BE2C (cell line): ENCODE results near the gene PGS1.
A peak's percentile ranks its signal among the peaks of the same experiment; 100 is the strongest.

Source experiments
- DNase-seq: peaks from one replicate; pipeline ENCODE4 v3.0.0-alpha.2; 2020
- H3K27me3 ChIP-seq: fragments of 250-450 bp; sonication (Bioruptor Pico); 2 replicates; pipeline ENCODE4 v1.5.1; 2020; ENCODE audit warnings: mild to moderate bottlenecking
- H3K36me3 ChIP-seq: fragments of 250-450 bp; sonication (Bioruptor Pico); 2 replicates; pipeline ENCODE4 v1.5.1; 2020; ENCODE audit warnings: mild to moderate bottlenecking
- H3K4me1 ChIP-seq: fragments of 250-450 bp; sonication (Bioruptor Pico); 2 replicates; pipeline ENCODE4 v1.5.1; 2020
- H3K4me3 ChIP-seq: 2 replicates; pipeline ENCODE4 v1.5.1; 2011; ENCODE audit warnings: low read depth, low read length
- H3K9me3 ChIP-seq: fragments of 250-450 bp; sonication (Bioruptor Pico); 2 replicates; pipeline ENCODE4 v1.5.1; 2020
- CTCF ChIP-seq: IDR thresholded peaks from 2 replicates; pipeline ENCODE4 v1.5.1; 2012; ENCODE audit warnings: mild to moderate bottlenecking, low read depth, low read length

Gene PGS1

GRCh38 chr17:78366109-78366848 is 12.2 kb upstream of the PGS1 start:
- Histone ChIP-seq H3K9me3 (no peaks in the 10 kb centered on the region), H3K4me1 (peaks cover 10% of the 10 kb centered on the region), H3K4me3 (no peak overlapping the region), H3K36me3 (no peaks in the 10 kb centered on the region), H3K27me3 (no peaks in the 10 kb centered on the region)
- no peak for TF ChIP-seq CTCF
- DNase-seq = peak; percentile 42

- Histone ChIP-seq H3K27me3 (no peaks in the 10 kb centered on the region), H3K4me3 (no peak overlapping the region), H3K9me3 (no peaks in the 10 kb centered on the region), H3K4me1 (peaks cover 10% of the 10 kb centered on the region), H3K36me3 (no peaks in the 10 kb centered on the region)
- DNase-seq = no peak
- no peak for TF ChIP-seq CTCF
Observed at GRCh38 chr17:78367193-78367592, 11.3 kb upstream of the PGS1 start.

GRCh38 chr17:78368348-78368747 is 10.1 kb upstream of the PGS1 start:
- H3K4me1 ChIP-seq = peaks cover 10% of the 10 kb centered on the region
- TF ChIP-seq CTCF = no peak
- no peak for DNase-seq
- no peaks in the 10 kb centered on the region for H3K9me3 ChIP-seq
- H3K27me3 ChIP-seq = no peaks in the 10 kb centered on the region
- H3K36me3 ChIP-seq = no peaks in the 10 kb centered on the region
- no peak overlapping the region for H3K4me3 ChIP-seq

- Histone ChIP-seq H3K4me3 (no peak overlapping the region), H3K27me3 (no peaks in the 10 kb centered on the region), H3K36me3 (no peaks in the 10 kb centered on the region), H3K4me1 (peaks cover 10% of the 10 kb centered on the region), H3K9me3 (no peaks in the 10 kb centered on the region)
- no peak for DNase-seq
- no peak for TF ChIP-seq CTCF
Observed at GRCh38 chr17:78368854-78369495, 9.5 kb upstream of the PGS1 start.

- no peaks in the 10 kb centered on the region for H3K36me3 ChIP-seq
- peak; percentile 27 for DNase-seq
- no peak for TF ChIP-seq CTCF
- no peak overlapping the region for H3K4me3 ChIP-seq
- H3K27me3 ChIP-seq = no peaks in the 10 kb centered on the region
- peaks cover 10% of the 10 kb centered on the region for H3K4me1 ChIP-seq
- H3K9me3 ChIP-seq = no peaks in the 10 kb centered on the region
Observed at GRCh38 chr17:78369791-78370381, 8.6 kb upstream of the PGS1 start.

GRCh38 chr17:78371056-78371455 is 7.4 kb upstream of the PGS1 start:
- no peak for DNase-seq
- no peaks in the 10 kb centered on the region for H3K27me3 ChIP-seq
- peaks cover 9% of the 10 kb centered on the region for H3K4me1 ChIP-seq

More at GRCh38 chr17:78371056-78371455, 7.4 kb upstream of the PGS1 start:
- TF ChIP-seq CTCF = no peak
- Histone ChIP-seq H3K4me3 (no peak overlapping the region), H3K9me3 (no peaks in the 10 kb centered on the region), H3K36me3 (no peaks in the 10 kb centered on the region)
